ENCODE measurements around the gene MYO5C.

MYO5C gene

DNA sequence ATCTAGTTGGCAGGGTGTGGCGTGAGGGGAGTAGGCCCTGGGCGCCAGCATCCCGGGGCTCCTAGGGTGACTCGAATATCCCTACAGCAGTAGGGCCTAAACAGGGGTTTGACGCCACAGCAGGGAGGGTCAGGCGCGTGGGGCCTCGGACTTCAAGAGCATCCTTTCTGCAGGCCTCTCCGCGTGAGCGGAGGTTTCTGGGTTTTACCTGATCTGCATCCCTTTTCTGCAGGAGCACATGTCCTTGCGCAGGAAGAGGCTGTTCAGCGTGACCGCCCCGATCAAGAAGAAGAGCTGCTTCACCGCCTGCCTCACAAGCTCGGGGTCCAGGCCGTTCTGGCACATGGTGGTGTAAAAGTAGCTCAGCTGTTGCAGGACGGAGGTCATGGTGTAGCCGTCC, 90.9 kb downstream of the MYO5C start:
- DNase-seq: no peak
- Mint-ChIP-seq H3K36me3 (ENCODE audit: low read depth) (no peaks in the 10 kb centered on the region), H3K27ac (no peak overlapping the region), H3K9me3 (no peaks in the 10 kb centered on the region), H3K27me3 (no peaks in the 10 kb centered on the region), H3K4me1 (ENCODE audit: low read depth) (no peaks in the 10 kb centered on the region), H3K4me3 (no peak overlapping the region)

DNA sequence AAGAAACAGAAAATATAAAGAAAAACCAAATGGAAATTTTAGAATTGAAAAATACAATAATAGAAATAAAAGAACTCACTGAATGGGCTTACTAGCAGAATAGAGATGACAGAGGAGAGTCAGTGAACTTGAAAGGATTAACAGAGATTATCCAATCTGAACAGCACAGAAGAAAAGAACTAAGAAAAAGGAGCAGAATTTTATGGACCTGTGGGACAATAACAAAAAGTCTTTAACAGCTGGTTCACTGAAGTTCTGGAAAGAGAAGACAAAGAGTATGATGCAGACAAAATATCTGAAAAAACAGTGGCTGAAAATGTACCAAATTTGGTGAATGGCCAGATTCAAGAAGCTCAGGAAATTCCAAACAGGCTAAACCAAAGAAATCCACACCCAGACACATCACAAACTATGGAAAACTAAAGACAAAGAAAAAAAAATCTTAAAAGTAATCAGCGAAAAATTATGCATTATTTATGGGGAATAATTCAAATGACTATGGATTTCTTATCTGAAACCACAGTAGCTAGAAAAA, 94.7 kb downstream of the MYO5C start:
- no peak overlapping the region for H3K27ac Mint-ChIP-seq
- no peak overlapping the region for H3K4me3 Mint-ChIP-seq

DNA sequence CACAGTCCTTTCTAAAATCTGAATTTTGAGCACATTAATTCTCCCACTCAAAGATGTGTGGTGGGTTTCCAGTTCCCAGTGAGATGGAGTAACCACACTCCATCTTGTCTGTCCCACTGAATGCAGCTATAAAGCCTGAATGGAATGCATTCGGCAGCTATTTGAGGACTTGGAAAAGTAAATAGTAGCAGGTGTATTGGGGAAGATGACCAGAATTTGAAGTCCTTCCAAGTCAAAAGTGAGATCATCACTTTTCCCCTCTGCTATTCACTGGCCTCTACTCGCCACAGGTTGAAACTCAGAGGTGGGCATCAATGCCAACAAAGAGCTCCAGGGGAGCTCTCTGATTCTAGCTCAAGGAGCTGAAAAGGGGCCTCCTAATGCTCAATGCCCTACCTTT, 96.3 kb downstream of the MYO5C start:
- no peak overlapping the region for H3K4me3 Mint-ChIP-seq

More for the DNA sequence above, 94.7 kb downstream of the MYO5C start:
- Mint-ChIP-seq H3K27me3 (no peaks in the 10 kb centered on the region), H3K9me3 (no peaks in the 10 kb centered on the region), H3K4me1 (ENCODE audit: low read depth) (no peaks in the 10 kb centered on the region), H3K36me3 (ENCODE audit: low read depth) (no peaks in the 10 kb centered on the region)
- no peak for DNase-seq

DNA sequence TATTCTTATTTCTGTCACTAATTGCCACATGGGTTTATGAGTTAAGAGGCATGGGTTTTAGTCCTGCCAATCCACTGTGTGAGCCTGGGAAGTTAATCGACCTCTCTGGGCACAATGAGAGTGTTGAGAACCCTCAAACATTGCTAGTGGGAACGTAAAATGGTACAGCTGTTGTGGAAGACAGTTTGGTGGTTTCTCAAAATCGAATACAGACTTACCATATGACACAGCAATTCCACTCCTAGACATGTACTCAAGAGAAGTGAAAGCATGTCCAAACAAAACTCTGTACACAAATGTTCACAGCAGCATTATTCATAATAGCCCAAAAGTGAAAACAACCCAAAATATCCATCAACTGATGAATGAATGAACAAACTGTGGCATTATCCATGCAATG, 98.7 kb downstream of the MYO5C start:
- no peaks in the 10 kb centered on the region for H3K4me1 Mint-ChIP-seq (ENCODE audit: low read depth)
- no peak overlapping the region for H3K27ac Mint-ChIP-seq
- no peaks in the 10 kb centered on the region for H3K9me3 Mint-ChIP-seq
- H3K36me3 Mint-ChIP-seq (ENCODE audit: low read depth): no peaks in the 10 kb centered on the region
- no peaks in the 10 kb centered on the region for H3K27me3 Mint-ChIP-seq
- H3K4me3 Mint-ChIP-seq: no peak overlapping the region
- DNase-seq: no peak

More for the DNA sequence above, 96.3 kb downstream of the MYO5C start:
- Mint-ChIP-seq H3K27ac (no peak overlapping the region), H3K9me3 (no peaks in the 10 kb centered on the region), H3K36me3 (ENCODE audit: low read depth) (no peaks in the 10 kb centered on the region), H3K4me1 (ENCODE audit: low read depth) (no peaks in the 10 kb centered on the region), H3K27me3 (no peaks in the 10 kb centered on the region)
- no peak for DNase-seq

DNA sequence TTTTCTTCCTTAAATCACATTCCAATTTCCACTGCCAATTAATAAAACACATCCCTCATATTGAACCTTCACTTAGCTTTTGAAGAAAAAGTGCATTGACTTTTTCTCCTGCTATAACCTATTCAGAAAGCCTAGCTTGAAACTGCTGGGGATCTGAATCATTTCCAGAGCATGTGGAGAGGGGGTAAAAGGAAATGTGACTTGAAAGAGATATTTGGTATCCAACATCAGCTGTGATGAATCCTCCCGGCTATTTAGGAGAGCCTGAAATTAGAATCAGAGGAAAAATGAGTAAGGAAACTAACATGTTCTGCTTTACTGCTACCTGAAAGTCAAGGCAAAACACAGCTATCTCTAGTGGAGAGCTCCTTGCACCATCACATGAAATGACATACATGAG, 101.8 kb downstream of the MYO5C start:
- no peak overlapping the region for H3K27ac Mint-ChIP-seq
- no peaks in the 10 kb centered on the region for H3K27me3 Mint-ChIP-seq

DNA sequence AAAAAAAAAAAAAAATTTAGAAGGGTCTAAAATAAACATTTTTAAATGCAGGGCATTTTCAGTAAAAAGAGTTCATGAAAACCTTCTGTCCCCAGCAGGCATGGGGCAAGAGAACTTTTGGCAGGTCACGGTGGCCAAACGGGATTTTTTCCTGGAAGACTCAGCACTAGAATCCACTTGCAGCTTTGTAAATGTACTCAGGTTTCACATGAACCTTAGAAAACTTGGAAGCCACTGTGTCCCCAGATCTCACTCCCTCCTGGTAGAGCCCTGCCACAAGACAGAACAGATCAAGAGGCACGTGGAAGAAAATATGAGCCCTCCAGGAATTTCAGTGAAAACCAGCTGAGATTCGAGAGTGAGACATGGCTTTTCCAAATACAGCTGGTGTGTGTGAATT, 102.3 kb downstream of the MYO5C start:
- H3K9me3 Mint-ChIP-seq: no peaks in the 10 kb centered on the region
- H3K4me1 Mint-ChIP-seq (ENCODE audit: low read depth): no peaks in the 10 kb centered on the region
- no peaks in the 10 kb centered on the region for H3K36me3 Mint-ChIP-seq (ENCODE audit: low read depth)
- H3K27me3 Mint-ChIP-seq: no peaks in the 10 kb centered on the region
- no peak overlapping the region for H3K27ac Mint-ChIP-seq
- H3K4me3 Mint-ChIP-seq: no peak overlapping the region
- no peak for DNase-seq

More for the DNA sequence above, 101.8 kb downstream of the MYO5C start:
- DNase-seq: no peak
- H3K36me3 Mint-ChIP-seq (ENCODE audit: low read depth): no peaks in the 10 kb centered on the region
- H3K4me1 Mint-ChIP-seq (ENCODE audit: low read depth): no peaks in the 10 kb centered on the region
- no peaks in the 10 kb centered on the region for H3K9me3 Mint-ChIP-seq
- H3K4me3 Mint-ChIP-seq: no peak overlapping the region

DNA sequence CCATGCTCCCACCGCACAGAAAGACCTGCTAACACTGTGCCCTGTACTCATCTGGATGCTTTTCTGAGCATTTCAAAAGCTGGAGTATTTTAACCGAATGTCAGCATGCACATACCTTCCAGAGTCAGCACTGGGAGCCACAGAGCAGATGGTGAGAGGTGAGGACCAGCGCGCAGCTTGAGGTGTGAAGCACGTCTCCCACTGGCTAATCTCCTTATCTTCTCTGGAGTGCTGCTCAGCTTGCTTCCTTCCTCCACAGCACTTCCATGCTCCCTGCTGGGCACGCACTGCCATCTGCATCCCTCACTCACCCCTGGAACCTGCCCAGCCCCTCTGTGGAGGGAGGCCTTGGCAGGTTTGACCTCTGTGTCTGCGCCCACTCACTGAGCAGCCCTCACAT, 104.4 kb downstream of the MYO5C start, which contains the start of gene GNB5:
Gene GNB5 (minus strand): TSS at position 186 of the 400 bp plus-strand sequence. CDS start 6,716 bp downstream, outside the sequence.
- Mint-ChIP-seq H3K4me3 (no peak within 1 kb of the TSS), H3K9me3 (no peaks in the 10 kb centered on the region), H3K27ac (no peak within 1 kb of the TSS), H3K27me3 (no peaks in the 10 kb centered on the region), H3K4me1 (ENCODE audit: low read depth) (no peaks in the 10 kb centered on the region), H3K36me3 (ENCODE audit: low read depth) (no peaks in the 10 kb centered on the region)
- no peak for DNase-seq

DNA sequence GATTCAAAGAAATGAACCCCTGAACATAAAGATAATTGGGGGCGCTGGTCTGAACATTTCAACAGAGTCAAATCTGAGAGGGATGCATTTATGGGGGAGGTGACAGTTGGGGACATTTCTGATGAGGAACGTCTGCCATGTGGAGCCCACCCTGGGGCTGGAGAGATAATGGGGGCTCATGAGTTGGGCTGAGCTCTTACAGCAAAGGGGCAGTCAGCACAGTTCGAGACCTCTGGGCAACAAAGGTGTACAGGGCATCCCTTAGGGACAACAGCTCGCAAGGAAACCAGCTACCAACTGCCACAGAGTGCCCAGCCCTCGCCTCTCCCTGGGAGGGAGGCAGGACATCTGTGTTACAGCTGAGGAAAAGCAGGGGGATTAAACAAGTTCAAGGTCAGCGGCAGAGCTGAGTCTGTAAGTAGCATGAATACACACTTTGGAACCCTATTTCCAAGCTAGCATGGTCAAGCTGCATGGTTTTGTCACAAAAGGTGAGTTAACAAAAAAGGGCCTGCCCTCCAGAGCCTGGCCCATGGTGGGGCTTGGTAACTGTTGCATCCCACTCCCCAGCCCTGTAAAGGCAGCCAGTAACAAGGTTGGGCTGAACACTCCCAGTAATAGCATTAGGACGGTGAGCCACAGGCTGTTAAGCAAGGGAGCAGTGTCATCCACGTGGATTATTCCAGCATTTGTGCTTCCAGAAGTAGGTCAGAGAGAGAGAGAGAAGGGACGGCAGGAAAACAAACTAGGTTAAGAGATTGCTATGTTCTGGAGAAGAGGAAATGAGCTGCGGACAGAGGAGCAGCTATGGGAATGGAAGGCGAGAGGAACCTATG, 108.7 kb downstream of the MYO5C start:
- no peaks in the 10 kb centered on the region for H3K9me3 Mint-ChIP-seq
- DNase-seq: no peak
- no peak overlapping the region for H3K4me3 Mint-ChIP-seq
- no peaks in the 10 kb centered on the region for H3K27me3 Mint-ChIP-seq
- no peaks in the 10 kb centered on the region for H3K36me3 Mint-ChIP-seq (ENCODE audit: low read depth)
- peaks cover 2% of the 10 kb centered on the region for H3K4me1 Mint-ChIP-seq (ENCODE audit: low read depth)
- H3K27ac Mint-ChIP-seq: no peak overlapping the region

DNA sequence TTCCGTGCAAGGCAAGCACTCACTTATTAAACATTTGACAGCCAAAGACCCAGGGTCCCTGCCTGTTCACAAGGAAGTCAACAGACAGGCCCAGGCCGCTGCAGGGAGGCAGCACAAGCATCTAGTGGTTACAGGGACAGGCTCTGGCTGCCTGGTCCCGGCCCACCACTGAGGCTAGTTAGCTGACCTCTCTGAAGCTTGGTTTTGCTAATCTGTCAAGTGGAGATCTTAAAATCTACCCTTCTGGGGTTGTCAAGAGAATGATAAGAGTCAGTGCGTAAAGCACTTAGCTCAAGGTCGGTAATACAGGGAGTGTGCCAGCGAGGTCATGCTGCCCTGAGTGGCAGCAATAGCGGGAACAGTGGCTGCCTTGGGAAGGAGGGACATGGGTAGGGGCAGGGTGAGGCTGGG, 110.4 kb downstream of the MYO5C start:
- H3K4me1 Mint-ChIP-seq (ENCODE audit: low read depth): peaks cover 13% of the 10 kb centered on the region
- no peaks in the 10 kb centered on the region for H3K27me3 Mint-ChIP-seq
- H3K4me3 Mint-ChIP-seq: no peak overlapping the region
- DNase-seq: no peak
- H3K36me3 Mint-ChIP-seq (ENCODE audit: low read depth): no peaks in the 10 kb centered on the region
- H3K9me3 Mint-ChIP-seq: no peaks in the 10 kb centered on the region
- no peak overlapping the region for H3K27ac Mint-ChIP-seq

DNA sequence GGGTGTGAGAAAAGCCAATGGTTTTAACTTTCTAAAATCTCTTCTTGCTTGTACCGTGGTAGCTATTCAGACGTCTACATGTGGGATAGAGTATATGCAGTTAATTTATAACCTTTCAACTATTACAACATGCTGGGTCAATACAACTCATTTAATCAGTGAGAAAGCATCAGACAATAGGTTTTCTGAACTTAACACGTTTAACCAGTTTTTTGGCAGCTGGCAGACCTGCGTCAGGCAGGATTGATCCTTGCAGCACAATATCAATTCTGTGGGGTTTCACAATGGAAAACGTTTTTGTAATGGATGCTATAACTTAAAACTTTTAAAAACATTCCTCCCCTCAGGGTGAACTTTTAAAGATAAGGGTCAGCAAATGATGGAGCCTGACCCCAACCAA, 110.9 kb downstream of the MYO5C start:
- H3K36me3 Mint-ChIP-seq (ENCODE audit: low read depth): no peaks in the 10 kb centered on the region
- no peaks in the 10 kb centered on the region for H3K9me3 Mint-ChIP-seq
- no peak for DNase-seq
- no peak overlapping the region for H3K27ac Mint-ChIP-seq
- no peak overlapping the region for H3K4me3 Mint-ChIP-seq
- H3K4me1 Mint-ChIP-seq (ENCODE audit: low read depth): peaks cover 15% of the 10 kb centered on the region
- H3K27me3 Mint-ChIP-seq: no peaks in the 10 kb centered on the region

DNA sequence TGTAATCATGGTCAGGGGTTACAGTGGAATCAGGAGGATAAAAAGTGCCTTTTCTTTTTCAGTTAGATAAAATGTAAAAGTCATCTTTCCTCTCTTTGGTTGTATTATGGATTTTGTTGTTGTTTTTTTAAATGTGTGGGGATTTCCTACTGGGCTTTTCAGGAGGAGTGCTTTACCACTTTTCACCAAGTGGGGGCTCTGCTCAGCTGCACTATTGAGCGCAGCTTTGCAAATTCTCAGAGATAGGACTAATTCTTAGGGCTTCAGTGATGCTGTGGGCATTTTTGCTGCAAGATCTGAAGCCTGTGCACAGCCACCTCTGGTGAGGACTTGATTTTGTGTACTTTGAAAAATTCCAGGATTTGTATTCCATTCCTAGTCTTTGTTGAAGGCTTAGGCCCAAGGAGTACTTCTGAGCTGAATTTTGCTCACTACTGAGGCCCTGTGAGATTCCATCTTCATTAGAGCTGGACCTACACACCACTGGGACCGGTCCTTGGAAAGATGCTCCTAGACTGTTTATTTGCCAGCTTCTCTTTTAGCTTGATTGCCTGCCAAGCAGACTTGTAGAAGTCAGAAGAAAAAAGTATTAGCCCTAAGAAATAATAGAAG, 111.9 kb downstream of the MYO5C start:
- Mint-ChIP-seq H3K4me3 (no peak overlapping the region), H3K27ac (no peak overlapping the region), H3K9me3 (no peaks in the 10 kb centered on the region), H3K4me1 (ENCODE audit: low read depth) (peaks cover 20% of the 10 kb centered on the region), H3K36me3 (ENCODE audit: low read depth) (peaks cover 2% of the 10 kb centered on the region), H3K27me3 (no peaks in the 10 kb centered on the region)
- no peak for DNase-seq

DNA sequence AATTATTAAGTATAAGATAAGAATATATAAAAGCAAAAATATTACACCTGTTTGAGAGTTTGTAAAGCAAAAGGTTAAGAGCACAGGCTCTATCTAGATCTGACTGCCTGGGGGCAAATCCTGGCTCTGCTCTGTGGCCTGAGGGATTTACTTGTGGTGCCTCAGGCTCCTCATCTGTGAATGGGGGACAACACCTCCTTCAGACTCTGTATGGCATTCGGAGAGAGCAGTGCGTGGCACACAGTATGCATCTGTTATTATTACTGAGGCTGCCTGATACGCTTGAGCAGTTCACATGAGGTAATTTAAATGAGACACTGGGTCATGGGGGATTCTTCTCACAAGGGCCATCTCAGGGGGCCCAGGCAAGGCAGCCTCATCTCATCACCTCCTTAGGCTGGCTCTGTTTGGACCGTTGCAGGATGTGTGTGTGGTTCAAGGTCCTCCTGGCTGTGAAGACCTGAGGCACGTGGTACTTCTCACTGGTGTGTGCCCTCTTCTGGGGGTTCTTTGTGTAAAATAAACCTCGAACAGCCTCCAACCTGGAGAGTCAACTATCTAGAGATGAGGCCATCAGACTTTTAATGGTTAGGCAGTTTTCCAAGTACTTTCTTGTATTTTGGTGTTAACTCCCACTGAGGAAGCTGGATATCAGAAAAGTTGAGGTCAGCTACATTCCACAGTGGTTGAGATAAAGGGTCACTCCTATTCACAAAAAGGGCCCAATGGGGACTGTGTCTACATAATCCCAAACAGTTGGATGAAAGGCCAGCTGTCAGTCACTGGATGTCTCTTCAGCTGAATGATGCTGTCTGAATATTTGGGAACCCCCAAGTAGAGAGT, 113.4 kb downstream of the MYO5C start:
- no peaks in the 10 kb centered on the region for H3K27me3 Mint-ChIP-seq
- no peak overlapping the region for H3K27ac Mint-ChIP-seq
- H3K4me3 Mint-ChIP-seq: no peak overlapping the region
- no peak for DNase-seq
- H3K4me1 Mint-ChIP-seq (ENCODE audit: low read depth): peaks cover 30% of the 10 kb centered on the region
- H3K9me3 Mint-ChIP-seq: no peaks in the 10 kb centered on the region
- peaks cover 2% of the 10 kb centered on the region for H3K36me3 Mint-ChIP-seq (ENCODE audit: low read depth)

DNA sequence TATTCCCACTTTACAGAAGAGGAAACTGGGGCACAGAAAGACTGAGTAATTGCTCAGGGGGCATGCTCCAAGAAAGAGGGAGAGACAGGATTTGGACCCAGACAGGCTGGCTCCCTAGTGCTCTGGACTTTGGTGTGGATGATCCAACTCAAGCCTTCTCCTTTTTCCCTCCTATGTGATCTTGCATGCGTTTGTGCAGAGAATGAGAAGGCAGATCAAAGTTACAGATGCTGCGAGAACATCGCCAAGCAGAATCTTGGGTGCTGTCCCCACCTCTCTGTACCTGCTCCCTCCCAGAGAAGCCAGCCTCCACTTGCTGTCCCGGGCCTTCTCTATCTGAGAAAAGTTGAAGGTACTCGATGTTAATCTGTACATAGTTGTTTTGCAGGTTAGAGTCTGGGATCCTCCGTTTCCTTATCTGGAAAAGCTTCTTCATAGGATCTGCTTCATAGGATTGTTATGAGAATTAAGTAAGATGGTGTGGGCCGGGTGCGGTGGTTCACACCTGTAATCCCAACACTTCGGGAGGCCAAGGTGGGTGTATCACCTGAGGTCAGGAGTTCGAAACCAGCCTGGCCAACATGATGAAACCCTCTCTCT, 114.7 kb downstream of the MYO5C start:
- peak overlapping the region; percentile 84 for H3K4me3 Mint-ChIP-seq
- H3K9me3 Mint-ChIP-seq: no peaks in the 10 kb centered on the region
- peaks cover 37% of the 10 kb centered on the region for H3K4me1 Mint-ChIP-seq (ENCODE audit: low read depth)
- H3K27me3 Mint-ChIP-seq: no peaks in the 10 kb centered on the region
- no peak for DNase-seq
- H3K36me3 Mint-ChIP-seq (ENCODE audit: low read depth): peaks cover 2% of the 10 kb centered on the region
- peak overlapping the region; percentile 63 for H3K27ac Mint-ChIP-seq

DNA sequence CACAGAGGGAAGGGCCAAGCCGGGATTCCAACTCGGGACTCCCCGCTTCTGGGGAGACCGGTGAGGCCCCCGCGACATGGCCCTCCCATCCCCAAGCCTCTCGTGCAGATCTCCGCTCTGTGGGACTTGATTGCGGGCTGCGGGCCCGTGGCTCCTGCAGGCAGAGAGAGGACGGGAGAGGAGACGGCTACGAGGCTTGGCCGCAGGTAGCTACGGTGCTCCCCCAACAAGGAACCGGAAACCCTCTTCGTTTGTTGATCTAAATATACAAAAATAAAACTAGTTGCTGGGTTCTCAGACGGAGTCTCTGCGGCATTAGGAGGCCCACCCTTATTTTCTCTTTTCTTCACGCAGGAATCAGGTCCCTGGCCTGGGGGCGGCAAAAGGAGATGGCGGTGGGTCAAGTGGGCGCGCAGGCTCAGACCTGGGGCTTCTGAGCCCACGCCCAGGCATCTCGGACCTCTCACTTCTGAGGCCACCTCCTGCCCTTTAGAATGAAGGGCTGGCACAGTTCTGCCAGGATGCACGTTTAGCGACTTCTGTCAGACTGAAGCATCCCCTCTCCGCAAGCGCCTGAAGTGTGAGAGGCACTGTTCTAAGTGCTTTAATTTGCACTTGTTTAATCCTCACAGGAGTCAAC, 115.3 kb downstream of the MYO5C start:
- H3K4me1 Mint-ChIP-seq (ENCODE audit: low read depth): peaks cover 37% of the 10 kb centered on the region
- peak overlapping the region; percentile 77 for H3K27ac Mint-ChIP-seq
- peak; percentile 40 for DNase-seq
- H3K4me3 Mint-ChIP-seq: peak overlapping the region; percentile 84
- no peaks in the 10 kb centered on the region for H3K27me3 Mint-ChIP-seq
- peaks cover 2% of the 10 kb centered on the region for H3K36me3 Mint-ChIP-seq (ENCODE audit: low read depth)
- no peaks in the 10 kb centered on the region for H3K9me3 Mint-ChIP-seq
